KMS-11 (cell line): ENCODE measurements around the gene ANKLE1.

Experiments used
- H2AFZ ChIP-seq: fragments of 200-600 bp; sonication (generic); 2 replicates; pipeline ENCODE4 v1.6.1; 2016; ENCODE audit warnings: antibody characterized with exemption, mixed run types, low read depth
- H3K27ac ChIP-seq: fragments of 200-600 bp; sonication (generic); 2 replicates; pipeline ENCODE4 v1.6.1; 2016; ENCODE audit warnings: mild to moderate bottlenecking, mixed run types
- H3K27me3 ChIP-seq: fragments of 200-600 bp; sonication (generic); 2 replicates; pipeline ENCODE4 v1.6.1; 2017; ENCODE audit warnings: mild to moderate bottlenecking, low read depth, mixed run types, moderate library complexity; ENCODE audit not compliant: insufficient read depth
- H3K36me3 ChIP-seq: fragments of 200-600 bp; sonication (generic); 2 replicates; pipeline ENCODE4 v1.6.1; 2017; ENCODE audit warnings: mild to moderate bottlenecking, mixed run types; ENCODE audit not compliant: insufficient read depth
- H3K4me1 ChIP-seq: fragments of 200-600 bp; sonication (generic); 2 replicates; pipeline ENCODE4 v1.6.1; 2016; ENCODE audit warnings: mild to moderate bottlenecking, low read depth, mixed run types; ENCODE audit not compliant: poor library complexity, severe bottlenecking
- H3K4me2 ChIP-seq: fragments of 200-600 bp; sonication (generic); 2 replicates; pipeline ENCODE4 v1.7.0; 2016; ENCODE audit warnings: mild to moderate bottlenecking, mixed run types
- H3K4me3 ChIP-seq: fragments of 200-600 bp; sonication (generic); IDR thresholded peaks from 2 replicates; pipeline ENCODE4 v1.6.1; 2017; ENCODE audit warnings: low read depth, low read length, mixed read lengths; ENCODE audit not compliant: insufficient read depth
- H3K79me2 ChIP-seq: fragments of 200-600 bp; sonication (generic); 2 replicates; pipeline ENCODE4 v1.6.1; 2016; ENCODE audit warnings: low read depth, mixed run types; ENCODE audit not compliant: insufficient read depth
- H3K9ac ChIP-seq: fragments of 200-600 bp; sonication (generic); 2 replicates; pipeline ENCODE4 v1.6.1; 2016; ENCODE audit warnings: mild to moderate bottlenecking, mixed run types
- H4K20me1 ChIP-seq: fragments of 200-600 bp; sonication (generic); 2 replicates; pipeline ENCODE4 v1.6.1; 2016; ENCODE audit warnings: mild to moderate bottlenecking, mixed run types; ENCODE audit not compliant: insufficient read depth
- CTCF ChIP-seq: fragments of 200-600 bp; sonication (generic); conservative IDR thresholded peaks from 2 replicates; pipeline ENCODE4 v1.6.1; 2017; ENCODE audit warnings: low read depth, mild to moderate bottlenecking, antibody characterized with exemption, low read length, moderate library complexity, mixed read lengths

The ANKLE1 gene

DNA sequence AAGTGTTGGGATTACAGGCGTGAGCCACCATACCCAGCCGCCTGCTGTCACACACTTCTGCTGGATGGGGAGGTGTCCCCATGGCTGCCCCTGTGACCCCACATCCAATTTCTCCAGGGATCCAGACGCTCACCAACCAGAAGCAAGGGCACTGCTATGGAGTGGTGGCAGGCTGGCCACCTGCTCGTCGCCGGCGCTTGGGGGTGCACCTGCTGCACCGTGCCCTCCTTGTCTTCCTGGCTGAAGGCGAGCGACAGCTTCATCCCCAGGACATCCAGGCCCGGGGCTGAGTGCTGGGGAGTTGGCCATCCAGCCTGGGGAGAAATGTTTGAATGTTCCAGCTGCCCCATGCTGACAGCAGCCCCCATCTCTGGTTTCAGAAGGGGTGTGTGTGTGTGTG, 4.6 kb downstream of the ANKLE1 start:
- H3K4me3 ChIP-seq, result no peak overlapping the region
- 0 out of 2 replicates have a peak, but pooled peaks cover 6% of the 10 kb centered on the region for H3K27me3 ChIP-seq
- H3K9ac ChIP-seq, result no peak overlapping the region
- no peak overlapping the region for H3K27ac ChIP-seq
- H3K4me1 ChIP-seq, result peaks cover 6% of the 10 kb centered on the region
- no peaks in the 10 kb centered on the region for H3K79me2 ChIP-seq
- no peaks in the 10 kb centered on the region for H4K20me1 ChIP-seq
- no peak overlapping the region for H3K4me2 ChIP-seq
- no peak overlapping the region for H2AFZ ChIP-seq
- no peak for TF ChIP-seq CTCF
- no peaks in the 10 kb centered on the region for H3K36me3 ChIP-seq

DNA sequence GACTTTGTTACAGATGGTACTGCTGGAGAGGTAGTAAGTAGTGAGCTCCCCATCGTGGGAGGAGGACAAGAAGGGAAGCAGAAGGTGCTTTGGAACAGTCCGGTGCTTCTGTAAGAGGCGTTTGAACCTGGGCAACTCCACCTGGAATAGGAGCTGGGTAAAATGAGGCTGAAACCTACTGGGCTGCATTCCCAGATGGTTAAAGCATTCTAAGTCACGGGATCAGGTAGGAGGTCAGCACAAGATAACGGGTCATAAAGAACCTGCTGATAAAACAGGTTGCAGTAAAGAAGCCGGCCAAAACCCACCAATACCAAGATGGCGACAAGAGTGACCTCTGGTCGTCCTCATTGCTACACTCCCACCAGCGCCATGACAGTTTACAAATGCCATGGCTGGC, 5.1 kb downstream of the ANKLE1 start:
- no peaks in the 10 kb centered on the region for H3K79me2 ChIP-seq
- TF ChIP-seq CTCF, result no peak
- H3K4me2 ChIP-seq, result no peak overlapping the region
- no peak overlapping the region for H3K27ac ChIP-seq
- no peak overlapping the region for H3K4me3 ChIP-seq
- H3K36me3 ChIP-seq, result no peaks in the 10 kb centered on the region
- H3K27me3 ChIP-seq, result 0 out of 2 replicates have a peak, but pooled peaks cover 6% of the 10 kb centered on the region
- H3K4me1 ChIP-seq, result peaks cover 6% of the 10 kb centered on the region
- H3K9ac ChIP-seq, result no peak overlapping the region
- no peak overlapping the region for H2AFZ ChIP-seq
- H4K20me1 ChIP-seq, result no peaks in the 10 kb centered on the region

DNA sequence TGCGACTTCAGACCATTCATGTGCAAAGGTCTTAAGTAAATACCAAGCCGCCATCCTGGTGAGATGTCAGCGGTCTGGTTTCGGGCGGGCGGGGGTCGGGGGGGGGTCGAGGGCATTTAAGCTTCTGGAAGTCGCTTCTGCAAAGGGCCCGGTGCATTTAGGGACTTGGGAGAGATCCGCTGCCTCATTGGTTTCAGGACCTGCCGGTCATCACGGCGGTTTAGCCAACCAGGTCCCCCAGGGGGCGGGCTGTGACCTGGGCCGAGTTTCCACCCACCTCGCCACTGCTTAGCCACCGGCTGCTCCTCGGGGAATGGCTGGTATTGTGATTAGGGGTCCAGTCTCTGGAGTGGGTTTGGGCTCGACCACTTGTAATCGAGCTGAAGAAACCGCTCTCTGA, 7.8 kb downstream of the ANKLE1 start:
- no peak overlapping the region for H3K9ac ChIP-seq
- 0 out of 2 replicates have a peak, but pooled peaks cover 6% of the 10 kb centered on the region for H3K27me3 ChIP-seq
- no peak for TF ChIP-seq CTCF
- H3K27ac ChIP-seq, result no peak overlapping the region
- H2AFZ ChIP-seq, result no peak overlapping the region
- no peak overlapping the region for H3K4me3 ChIP-seq
- H3K79me2 ChIP-seq, result no peaks in the 10 kb centered on the region
- H4K20me1 ChIP-seq, result no peaks in the 10 kb centered on the region
- H3K4me2 ChIP-seq, result no peak overlapping the region
- peaks cover 7% of the 10 kb centered on the region for H3K4me1 ChIP-seq
- no peaks in the 10 kb centered on the region for H3K36me3 ChIP-seq

- peak overlapping the region; percentile 88 for H2AFZ ChIP-seq
- peak overlapping the region; percentile 73 for H3K4me2 ChIP-seq
- H4K20me1 ChIP-seq, result no peaks in the 10 kb centered on the region
- 0 out of 2 replicates have a peak, but pooled peaks cover 6% of the 10 kb centered on the region for H3K27me3 ChIP-seq
- no peaks in the 10 kb centered on the region for H3K79me2 ChIP-seq
- H3K4me3 ChIP-seq, result no peak overlapping the region
- H3K36me3 ChIP-seq, result no peaks in the 10 kb centered on the region
- peak; percentile 47; the same call in 1 of the 2 replicates for TF ChIP-seq CTCF
- peaks cover 7% of the 10 kb centered on the region for H3K4me1 ChIP-seq
- peak overlapping the region; percentile 66; the same call in 1 of the 2 replicates for H3K9ac ChIP-seq
- H3K27ac ChIP-seq, result peak overlapping the region; percentile 76
These were observed 10.8 kb downstream of the ANKLE1 start for GRCh38 chr19:17292301-17293074.
